Left renal cortex interstitium (tissue), 4 donors: ENCODE data around the gene EXOC6B. TPM values are rescaled to one million over a fixed set of nuclear protein-coding genes. Genes with fewer than 3 reads are reported as not detected.

Experiments used
- DNase-seq, 4 donors: peaks; one replicate each; pipeline ENCODE4 v3.0.0-alpha.2; 2013; ENCODE audit warnings: low read depth in 4 of 4, low spot score in 2 of 4, missing footprints in 1 of 4
- polyA plus RNA-seq, 4 donors: library from polyadenylated mRNA; unstranded; fragments of 120-200 nt; gene quantifications; one replicate each; pipeline ENCODE4 v1.2.1, GENCODE V29; 2013; ENCODE audit not compliant: insufficient read length in 4 of 4

Gene EXOC6B
- polyA plus RNA-seq, 4 donors = 20.7 to 23.6 (median 22.1) TPM

DNA sequence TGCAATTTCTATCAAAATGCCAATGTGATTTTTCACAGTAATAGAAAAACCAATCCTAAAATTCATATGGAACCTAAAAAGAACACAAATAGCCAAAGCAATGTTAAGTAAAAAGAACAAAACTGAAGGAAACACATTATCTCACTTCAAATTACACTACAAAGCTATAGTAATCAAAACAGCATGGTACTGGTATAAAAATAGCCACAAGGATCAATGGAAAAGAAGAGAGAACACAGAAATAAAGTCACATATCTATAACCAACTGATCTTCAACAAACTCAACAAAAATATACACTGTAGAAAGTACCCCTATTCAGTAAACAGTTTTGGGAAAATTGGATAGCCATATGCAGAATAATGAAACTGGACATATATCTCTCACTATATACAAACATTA is 426.0 kb downstream of the EXOC6B start:
- DNase-seq = no peak

DNA sequence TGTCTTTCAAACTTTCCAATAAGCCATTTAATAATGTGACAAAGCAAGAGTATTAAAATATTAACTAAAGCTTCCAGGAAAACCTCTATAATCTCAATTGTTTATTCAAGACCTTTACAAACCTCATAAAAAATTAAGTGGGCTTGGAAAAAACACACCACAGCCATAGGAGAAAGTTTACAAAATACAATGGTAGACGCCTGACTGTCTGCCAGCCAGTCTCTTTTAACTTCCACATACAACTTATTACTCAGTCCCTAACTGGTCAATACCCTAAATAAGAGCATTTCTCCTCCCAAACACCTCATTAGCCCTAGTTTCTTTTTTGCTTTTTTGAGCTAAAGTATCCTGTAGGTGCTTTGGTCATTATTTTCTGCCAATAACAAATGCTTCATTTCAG is 430.7 kb downstream of the EXOC6B start:
- no peak for DNase-seq

DNA sequence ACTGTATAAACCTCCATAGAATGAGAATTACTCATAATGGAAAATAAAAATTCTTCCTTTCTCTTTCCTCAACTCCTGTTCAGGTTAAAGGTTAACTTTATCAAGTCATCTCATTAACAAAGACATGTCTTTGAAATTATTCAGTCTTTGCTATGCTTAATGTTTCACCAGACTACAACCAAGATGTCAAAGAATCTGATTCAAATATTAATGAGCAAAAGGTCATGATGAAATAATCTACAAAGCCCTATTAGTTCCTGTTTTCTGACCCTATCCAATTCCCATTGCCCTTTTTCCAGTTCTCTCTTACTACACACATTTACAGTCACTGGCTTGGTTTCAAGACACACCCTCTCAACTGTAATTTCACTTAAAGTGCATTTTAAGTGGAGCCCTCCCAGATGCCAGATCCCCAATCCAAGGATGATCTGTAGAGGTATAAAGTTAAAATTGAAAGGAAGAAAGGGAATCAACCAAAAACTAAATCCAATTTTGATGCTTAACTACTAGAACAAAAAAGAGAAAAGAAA is 431.2 kb downstream of the EXOC6B start:
- DNase-seq = no peak

DNA sequence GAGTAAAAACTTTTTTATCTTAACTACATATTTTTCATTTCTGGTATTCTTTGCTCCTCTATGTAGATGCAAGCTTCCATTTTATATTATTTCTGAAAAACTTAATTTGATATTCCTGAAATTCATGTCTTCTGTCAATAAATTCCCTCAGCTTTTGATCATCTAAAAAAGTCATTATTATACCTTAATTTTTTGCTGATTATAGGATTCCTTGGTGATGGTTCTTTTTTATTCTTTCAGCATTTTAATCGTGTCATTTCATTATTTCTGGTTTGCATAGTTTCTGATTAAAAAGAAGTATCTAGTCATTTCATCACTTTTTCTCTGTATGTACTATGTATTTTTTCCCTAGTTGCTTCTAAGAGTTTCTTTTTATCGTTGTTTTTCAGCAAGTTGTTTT is 436.4 kb downstream of the EXOC6B start:
- no peak for DNase-seq

DNA sequence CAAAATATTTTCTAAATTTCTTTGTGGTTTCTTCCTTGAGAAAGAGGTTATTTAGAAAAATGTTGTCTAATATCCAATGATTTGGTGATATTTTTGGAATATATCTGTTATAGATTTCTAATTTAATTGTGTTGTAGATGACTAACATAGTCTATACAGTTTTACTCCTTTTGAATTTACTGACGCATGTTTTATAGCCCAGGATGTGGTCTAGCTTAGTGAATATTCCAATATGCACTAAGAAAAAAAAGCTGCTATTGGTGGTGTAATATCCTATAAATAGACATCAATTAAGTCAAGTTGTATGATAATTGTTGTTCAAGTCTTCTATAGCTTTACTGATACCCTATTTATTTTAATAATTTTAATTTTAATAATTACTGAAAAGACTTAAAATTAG is 437.6 kb downstream of the EXOC6B start:
- DNase-seq = no peak

DNA sequence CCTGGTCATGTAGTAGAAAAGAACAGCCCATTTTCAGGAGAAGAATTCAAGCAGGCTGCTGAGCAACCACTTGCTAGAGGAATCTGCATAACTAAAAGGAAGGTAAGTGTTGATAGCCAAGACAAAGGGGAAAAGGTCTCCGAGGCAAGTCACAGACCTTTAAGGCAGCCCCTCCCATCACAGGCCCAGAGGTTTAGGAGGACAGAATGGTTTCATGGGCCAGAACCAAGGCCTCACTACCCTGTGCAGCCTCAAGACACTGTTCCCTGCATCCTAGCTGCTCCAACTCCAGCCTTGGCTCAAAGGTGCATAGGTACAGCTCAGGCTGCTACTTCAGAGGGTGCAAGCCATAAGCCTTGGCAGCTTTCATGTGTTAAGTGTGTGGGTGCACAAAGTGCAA is 439.5 kb downstream of the EXOC6B start:
- DNase-seq = no peak

DNA sequence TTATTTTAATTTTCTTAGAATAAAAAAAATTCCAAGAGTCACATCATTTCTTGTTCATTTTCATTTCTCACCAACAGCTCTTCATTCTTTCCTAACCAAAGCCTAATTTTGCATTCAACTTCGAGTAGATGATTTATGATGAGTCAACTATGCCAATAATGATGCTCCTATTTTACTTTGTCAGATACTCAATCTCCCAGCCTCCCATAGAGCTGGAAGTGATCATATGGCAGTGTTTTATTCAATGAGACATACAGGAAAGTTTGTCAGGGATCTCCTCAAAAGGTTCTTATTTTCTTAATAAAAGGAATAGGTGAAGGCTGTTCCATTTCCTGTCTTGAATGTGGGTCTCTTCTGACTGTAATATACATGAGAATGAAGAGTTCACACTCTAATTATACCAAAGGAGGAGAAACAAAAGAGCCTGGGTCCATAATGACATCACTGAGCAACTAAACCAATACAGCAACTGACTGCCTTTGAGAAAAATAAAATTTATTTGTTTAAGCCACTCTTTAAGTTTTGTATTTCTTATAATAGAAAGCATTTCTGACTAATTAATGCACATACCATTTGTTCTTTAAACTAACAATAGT is 447.0 kb downstream of the EXOC6B start:
- DNase-seq = no peak

DNA sequence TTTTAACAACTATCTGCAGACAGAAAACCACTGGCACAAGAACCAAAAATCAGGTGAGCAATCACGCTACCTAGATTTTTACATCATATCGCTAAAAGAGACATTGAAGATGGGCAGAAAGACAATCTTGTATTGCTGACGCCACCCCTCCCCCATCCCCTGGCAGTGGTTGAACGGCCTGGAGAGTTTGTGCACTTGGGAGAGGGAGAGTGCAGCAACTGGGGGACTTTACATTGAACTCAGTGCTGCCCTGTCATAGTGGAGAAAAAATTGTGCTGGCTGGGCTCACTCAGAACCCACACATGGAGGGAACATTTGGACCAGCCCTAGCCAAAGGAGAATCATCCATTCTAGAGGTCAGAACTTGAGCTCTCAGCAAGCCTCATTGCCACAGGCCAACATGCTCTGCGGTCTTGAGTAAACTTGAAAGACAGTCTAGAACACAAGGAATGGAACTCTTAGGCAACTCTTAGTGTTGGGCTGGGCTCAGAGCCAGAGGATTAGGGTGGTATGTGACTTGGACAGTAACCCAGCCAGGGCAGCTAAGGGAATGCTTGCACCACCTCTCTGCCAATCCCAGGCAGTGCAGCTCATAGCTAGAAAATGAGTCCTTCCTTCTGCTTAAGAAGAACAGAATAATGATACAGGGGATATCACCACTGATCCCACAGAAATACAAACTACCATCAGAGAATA is 458.2 kb downstream of the EXOC6B start:
- DNase-seq = no peak

DNA sequence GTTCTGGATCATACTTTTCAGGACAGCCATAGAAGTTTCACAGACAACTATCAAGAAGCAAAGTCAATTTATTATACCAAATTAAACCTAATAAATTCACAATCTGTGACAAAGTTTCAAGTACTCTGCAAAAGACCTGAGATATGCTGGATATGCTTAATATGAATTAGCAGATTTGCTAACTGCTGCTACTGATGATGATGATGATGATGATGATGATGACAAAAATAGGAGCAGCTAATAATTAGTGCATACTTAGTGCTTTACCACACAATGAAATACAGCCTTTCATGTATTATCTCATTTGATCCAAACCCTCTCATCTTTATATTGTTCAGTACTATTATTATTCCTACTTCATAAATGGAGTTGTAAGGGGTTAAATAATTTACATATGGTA is 462.4 kb downstream of the EXOC6B start:
- no peak for DNase-seq

DNA sequence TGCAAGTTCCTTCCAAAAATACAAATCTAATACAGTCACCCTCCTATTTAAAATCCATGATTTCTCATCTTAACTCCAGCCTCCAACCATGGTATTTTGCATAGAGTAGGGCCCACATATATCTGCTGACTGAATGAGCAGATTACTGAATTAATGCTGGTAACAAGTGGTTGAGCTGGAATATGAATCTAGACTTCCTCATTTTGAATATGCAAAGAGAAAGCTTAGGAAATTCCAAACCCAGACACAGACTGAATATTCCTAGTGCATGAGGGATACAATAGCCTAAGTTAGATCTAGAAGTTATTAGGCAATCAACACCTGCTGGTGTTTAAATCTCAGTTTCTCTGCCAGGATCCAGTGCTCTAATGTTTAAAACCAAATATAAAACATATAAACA is 463.1 kb downstream of the EXOC6B start:
- DNase-seq = no peak

DNA sequence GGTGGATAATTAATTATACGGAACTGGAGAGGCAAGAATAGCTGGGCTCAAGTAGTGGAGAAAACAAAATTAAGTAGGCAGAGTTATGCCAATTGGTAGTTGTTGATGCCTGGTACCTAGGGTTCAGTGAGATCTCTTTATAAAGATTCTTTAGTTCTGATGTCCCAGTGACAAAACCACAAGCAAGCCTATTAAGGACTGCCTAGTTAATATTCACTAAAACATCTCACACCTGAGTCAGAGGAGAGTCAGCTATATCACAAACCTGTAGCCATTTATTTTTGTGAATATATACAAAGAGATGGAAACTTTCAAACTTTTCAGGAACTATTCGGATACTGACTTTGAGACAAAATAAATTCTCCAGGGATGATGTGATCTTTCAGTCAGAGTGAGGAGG is 464.3 kb downstream of the EXOC6B start:
- no peak for DNase-seq

DNA sequence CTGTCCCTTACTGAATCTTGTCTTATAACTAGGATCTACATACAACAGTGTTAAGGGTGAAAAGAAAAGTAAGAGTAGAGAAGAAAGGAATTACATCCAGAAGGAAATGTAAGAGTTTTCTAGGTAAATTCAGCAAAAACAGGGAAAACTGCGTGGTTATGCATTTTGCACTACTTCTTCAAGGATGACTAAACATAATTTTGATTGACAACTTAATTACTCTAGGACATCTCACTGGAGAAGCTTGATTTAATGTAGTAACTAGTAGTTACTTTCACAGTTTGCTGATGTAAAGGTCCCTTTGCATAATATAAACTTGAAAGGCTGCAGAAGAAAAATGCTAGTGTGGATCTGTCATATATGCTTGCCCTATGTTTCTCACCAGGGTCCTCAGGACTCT is 464.8 kb downstream of the EXOC6B start:
- DNase-seq = no peak

DNA sequence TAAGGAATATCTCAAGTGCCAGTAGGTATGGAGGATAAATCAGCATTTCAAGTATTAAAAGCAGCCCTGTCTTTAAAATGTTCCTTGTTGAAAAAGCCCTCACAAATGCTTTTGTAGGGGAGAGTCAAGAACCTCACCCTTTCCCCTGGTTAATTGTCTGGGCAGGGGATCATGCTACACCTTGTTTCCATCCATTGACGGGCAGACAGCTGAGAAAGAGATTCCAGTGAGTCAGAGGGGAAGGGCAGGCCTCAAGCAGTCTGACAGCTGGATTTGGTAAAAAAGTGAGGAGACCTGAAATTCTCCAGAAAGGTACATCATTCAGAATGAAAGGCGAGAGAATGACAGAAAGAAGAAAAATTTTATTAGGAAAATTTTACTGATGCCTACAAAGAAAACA is 475.0 kb downstream of the EXOC6B start:
- no peak for DNase-seq

DNA sequence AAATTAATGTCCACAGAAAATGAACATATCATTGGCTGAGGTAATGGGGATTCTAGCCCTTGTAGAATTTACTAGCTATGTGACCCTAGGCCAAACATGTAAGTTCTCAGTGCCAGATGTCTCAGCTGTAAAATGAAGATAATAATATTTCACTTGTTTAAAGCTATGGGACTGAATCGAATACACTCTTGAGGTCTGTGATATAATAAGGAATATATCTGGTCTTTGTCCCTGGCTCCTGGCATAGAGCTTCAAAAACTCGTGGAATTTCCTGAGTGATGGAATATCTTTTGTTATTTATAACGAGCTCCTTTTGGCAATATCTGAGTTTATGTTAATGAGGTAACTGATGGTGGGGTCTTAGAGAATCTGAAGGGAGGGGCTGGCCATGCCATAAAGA is 476.8 kb downstream of the EXOC6B start:
- DNase-seq = no peak

DNA sequence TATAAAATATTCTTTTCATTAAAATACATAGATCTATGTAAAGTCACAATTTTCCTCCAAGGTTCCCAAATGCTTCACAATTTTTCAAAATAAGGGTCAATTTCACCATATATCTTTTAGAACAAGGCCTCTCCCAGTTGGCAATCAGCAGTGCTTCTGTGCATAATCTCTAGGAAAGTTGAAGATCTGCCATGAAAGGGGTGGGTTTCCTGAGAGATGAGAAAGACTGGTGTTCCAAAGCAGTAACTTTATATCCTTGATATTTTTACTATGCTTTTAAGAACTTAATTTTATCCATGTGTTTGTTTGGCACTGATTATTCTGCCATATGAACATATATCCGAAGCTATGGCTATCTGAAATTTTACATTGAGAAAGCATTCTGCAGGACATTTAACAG is 478.8 kb downstream of the EXOC6B start:
- DNase-seq = no peak

DNA sequence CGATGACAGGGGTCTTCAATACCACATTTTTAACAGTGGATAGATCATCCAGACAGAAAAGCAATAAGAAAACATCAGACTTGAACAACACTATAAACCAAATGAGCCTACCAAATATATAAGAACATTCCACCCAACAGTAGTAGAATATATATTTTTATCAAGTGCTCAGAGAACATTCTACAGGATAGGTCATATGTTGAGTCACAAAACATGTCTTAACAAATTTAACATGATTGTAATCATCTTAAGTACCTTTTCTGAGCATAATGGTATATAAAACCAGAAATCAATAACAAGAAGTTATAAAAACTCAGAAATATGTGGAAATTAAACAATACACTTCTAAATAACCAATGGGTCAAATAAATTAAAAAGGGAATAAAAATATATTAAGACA is 484.2 kb downstream of the EXOC6B start:
- DNase-seq = no peak

DNA sequence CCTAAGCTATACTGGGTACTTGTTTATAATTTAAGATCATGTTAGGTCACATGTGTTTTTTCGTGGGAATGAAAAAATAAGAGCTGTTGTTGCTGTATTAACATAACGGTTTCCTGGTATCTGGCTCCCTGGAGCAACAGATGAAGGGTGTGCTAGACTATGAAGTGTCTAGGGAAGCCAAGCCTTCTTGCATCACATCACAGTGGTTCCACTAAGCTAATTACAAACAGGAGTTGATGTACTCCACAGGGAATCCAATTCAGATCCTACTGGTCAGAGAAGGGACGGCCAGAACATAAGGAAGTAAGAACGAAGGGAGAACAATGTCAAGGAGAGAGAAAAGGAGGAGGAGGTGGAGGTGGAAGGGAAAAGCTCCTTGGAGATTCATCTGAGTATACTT is 485.2 kb downstream of the EXOC6B start:
- DNase-seq = no peak

DNA sequence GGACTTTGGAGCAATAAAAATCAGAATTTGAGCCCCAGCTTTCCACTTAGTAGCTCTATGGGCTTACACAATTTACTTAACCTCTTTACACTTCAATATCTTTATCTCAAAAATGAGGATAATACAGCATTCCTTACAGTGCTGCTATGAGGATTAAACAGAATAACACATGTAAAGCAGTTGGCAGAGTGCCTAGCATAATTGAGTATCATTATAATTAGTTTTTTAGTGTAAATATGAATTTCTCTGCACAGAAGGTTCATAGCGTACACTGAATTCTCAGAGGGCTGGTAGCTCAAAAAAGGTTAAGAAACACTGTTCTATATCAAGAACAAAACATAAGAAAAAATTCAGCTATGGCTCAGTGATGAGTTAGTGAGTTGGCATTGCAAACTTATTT is 487.8 kb downstream of the EXOC6B start:
- DNase-seq = no peak

DNA sequence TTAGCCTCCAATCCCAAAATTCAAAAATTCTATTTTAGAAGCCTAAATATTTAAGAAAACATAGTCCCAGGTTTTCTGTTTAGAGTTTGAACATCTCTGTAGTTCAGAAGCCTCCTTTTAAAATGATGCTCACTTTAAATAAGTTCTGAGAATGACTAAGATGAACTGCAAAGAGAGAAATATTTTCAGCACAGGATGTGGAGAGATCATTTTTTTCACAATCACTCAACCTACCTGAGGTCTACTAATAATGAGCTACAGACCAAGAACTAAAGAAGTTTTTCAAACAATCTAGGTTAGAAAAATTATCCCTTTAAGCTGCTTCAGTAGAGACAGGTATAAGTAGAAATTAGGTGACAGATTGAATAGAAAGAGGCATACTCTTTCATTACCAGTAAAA is 493.1 kb downstream of the EXOC6B start:
- DNase-seq = no peak

DNA sequence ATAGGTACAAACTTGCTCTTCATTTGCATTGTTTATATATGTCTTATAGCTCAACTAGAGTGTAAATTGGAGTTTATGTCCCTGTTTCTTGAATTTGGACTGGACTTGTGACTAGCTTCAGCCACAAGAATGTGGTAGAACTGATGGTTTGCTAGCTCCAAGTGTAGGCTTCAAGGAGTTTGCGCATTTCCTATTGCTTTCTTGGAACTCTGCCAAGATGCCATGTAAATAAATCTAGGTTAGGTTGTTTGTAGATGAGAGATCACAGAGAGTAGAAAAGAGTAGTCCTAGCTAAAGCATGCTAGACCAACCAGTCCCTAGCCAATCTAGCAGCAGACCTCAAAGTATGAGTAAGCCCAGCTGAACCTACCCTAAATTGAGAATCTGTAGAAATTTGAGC is 495.2 kb downstream of the EXOC6B start:
- DNase-seq = peak in 1 of 4 donors; percentile 21

DNA sequence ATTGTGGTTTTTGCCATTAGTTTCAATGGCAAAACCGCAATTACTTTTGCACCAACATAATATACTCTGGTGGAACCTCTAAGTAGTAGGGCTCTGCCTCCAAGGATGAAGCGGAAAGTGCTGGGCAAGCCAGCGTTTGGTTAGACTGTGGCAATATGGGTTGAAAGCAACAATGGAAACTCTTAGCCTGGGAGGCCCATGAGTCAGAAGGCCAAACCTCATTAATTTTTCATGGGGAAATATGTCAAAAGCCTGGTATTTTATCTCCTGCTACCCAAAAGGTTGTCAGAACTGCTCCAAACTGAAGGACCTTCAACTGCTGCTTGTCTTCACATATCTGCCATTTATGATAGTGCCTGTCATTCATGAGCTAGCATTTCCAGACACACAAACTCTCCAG is 499.1 kb downstream of the EXOC6B start:
- no peak for DNase-seq

DNA sequence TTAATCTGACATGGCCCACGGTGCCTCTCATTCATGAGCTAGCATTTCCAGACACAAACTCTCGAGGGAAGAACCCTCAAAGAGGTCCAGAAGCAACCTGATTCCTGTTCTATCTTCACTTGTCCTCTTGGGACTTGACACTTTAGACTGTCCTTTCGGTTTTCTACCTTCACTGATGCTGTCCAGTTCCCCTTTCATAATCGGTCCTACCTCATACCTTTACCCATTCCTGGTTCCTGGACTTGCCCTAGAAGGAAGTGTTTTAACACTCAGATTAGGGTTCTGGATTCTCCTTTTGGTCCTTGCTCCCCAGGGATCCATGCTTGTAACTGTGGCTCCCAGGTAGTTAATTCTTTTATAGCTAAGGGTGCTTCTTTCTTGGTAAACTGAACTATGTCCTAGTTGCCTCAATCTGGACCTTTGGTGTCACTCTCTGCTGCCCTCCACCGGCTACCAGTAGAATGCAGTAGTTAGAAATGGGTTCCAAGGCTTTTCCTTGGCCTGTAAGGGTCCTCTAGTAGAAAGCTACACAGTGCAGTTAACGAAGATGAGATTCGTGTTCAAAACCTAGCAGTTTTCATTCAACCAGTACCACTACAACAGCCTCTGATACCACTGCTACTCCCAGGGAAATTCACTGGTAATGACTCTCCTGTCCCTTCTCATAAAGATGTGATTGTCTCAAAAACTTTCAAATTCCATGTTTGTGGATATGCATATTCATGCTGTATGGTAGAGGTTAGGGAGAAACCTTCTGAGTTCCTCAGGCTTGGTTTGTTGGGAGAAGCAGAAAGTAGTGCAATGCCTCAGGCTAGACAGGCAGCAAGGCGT is 500.0 kb downstream of the EXOC6B start:
- DNase-seq = no peak
